Activated CD4-positive, alpha-beta T cell treated with anti-CD3 and anti-CD28 coated beads for 48 hours (primary cell): ENCODE results near the gene TMBIM4.
"Not testable (repeated sequence)": the region's sequence is repeated elsewhere in the genome, so short reads cannot be mapped to it uniquely, and the experiment has no call there.

Experiments used
- DNase-seq: peaks from one replicate; pipeline ENCODE4 v3.0.0-alpha.2; 2020

The TMBIM4 gene, protein sequence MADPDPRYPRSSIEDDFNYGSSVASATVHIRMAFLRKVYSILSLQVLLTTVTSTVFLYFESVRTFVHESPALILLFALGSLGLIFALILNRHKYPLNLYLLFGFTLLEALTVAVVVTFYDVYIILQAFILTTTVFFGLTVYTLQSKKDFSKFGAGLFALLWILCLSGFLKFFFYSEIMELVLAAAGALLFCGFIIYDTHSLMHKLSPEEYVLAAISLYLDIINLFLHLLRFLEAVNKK

GRCh38 chr12:66169221-66170170 is at the start of gene TMBIM4:
Gene TMBIM4 (minus strand): TSS chr12:66169996. CDS start chr12:66169951, 45 bp downstream.
- DNase-seq: peak; percentile 90

DNA sequence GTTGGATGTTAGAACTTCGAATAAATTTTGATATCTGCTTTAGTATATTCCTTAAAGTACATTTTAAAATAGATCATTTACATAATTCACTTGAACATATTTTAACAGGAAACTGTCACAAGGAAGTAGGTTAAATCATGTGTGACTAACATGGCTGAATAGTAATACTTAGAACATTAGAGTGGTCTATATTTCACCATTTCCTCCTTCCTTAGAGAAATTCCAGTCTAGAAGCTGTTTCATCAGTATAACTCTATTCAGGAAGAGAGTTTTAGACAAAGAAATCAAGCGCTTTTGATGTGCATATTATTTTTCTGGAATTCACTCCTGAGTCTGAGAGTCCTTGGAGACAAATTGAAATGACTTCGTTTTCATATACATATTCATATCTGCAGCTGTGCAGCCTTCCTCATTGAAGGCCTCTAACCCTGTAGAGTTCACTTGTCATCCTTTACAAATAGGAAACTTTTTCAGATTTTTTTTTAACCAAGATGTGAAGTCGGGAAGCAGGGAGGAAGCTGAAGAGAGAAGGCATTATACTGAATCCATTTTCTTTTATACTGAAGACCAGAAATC is 47.6 kb upstream of the TMBIM4 start:
- no peak for DNase-seq

- DNase-seq: not testable (repeated sequence)
Observed at GRCh38 chr12:66213011-66213410, 43.2 kb upstream of the TMBIM4 start.

- not testable (repeated sequence) for DNase-seq
Observed at GRCh38 chr12:66211573-66211972, 41.8 kb upstream of the TMBIM4 start.

GRCh38 chr12:66210840-66211239 is 41.0 kb upstream of the TMBIM4 start:
- no peak for DNase-seq

GRCh38 chr12:66206141-66206540 is 36.3 kb upstream of the TMBIM4 start:
- DNase-seq: no peak

GRCh38 chr12:66203820-66204219 is 34.0 kb upstream of the TMBIM4 start:
- DNase-seq: no peak

DNA sequence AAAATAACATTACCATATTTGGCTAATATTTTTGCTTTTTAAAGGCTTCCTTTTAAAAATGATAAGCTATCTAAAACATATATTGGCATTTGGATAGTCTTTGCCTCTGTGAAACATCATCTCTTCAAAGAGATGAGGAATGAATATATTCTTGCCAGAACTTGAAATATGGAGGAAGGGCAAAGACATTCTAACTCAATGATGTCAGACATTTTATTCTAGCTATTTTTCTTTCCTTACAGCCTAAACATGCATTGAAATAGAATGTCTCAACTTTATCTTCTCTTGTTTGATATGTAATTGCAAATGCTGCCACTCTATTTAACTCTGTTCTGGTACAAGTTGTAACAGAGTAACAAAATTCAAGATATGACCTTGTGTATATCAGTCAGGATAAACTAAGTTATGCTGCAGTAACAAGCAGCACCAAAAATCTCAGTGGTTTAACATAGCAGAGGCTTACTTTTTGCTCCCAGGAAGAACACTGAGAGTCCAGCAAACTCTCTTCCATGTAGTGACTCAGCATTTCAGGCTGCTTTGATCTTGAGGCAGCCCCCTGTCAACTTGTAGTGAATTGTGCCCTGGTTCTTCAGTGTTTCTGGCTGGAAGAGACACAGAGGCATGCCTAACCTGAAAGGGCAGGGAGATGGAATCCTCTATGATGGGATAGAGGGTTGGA is 30.2 kb upstream of the TMBIM4 start:
- no peak for DNase-seq

DNA sequence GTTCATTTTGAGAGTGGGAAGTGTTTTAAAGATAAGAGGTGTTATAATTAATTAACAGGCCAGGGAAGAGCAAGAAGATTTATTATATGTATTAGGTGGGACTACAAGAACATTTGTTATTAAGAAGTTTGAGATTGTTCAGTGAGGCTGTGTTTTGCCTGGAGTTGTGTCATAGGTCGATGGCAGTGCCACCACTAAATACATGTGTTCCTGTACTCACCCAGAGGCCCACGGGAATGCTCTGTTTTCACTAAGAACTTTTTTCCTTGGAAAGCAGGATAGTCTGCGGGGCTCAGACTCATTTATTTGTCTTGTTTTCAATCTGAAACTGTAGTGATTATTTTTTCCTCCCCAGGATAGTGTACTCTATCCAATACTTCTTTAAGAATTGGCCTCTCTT is 29.3 kb upstream of the TMBIM4 start:
- no peak for DNase-seq

GRCh38 chr12:66197495-66197921 is 27.7 kb upstream of the TMBIM4 start:
- DNase-seq: no peak

GRCh38 chr12:66196806-66197205 is 27.0 kb upstream of the TMBIM4 start:
- no peak for DNase-seq

DNA sequence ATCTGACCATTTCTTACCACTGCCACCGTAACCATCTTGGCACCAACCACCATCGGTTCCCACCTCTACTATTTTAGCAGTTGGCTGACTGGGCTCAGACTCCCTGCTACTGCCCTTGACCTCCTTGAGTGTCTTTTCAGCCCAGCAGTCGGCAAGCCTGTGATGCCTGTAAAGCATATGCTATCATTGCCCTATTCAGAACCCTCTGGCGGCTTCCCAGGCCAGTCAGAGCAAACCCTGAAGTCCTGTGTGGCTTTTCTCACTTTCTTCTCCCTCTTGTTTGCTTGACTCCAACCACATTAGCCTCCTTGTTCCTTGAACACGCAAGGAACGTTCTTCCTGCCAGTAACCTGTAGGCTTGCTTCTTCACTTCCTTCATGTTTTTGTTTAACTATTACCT is 25.4 kb upstream of the TMBIM4 start:
- DNase-seq: no peak

DNA sequence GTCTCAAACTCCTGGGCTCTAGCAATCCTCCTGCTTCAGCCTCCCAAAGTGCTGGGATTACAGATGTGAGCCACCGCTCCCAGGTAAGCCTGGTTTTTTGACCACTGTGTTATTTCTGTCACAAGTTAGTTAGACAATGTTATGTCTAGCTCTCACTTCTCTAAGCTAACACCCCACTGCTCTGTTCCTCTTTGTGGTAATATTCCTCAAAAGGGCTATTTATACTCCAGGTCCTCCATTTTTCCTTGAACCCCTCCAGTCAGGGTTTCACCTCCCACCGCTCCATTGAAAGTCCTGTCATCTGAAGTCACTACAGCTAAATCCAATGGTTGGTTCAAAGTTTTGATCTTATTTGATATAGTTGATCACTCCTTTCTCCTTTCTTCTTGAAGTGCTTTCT is 24.3 kb upstream of the TMBIM4 start:
- DNase-seq: no peak

- DNase-seq: no peak
Observed at GRCh38 chr12:66191547-66192126, 21.8 kb upstream of the TMBIM4 start.

DNA sequence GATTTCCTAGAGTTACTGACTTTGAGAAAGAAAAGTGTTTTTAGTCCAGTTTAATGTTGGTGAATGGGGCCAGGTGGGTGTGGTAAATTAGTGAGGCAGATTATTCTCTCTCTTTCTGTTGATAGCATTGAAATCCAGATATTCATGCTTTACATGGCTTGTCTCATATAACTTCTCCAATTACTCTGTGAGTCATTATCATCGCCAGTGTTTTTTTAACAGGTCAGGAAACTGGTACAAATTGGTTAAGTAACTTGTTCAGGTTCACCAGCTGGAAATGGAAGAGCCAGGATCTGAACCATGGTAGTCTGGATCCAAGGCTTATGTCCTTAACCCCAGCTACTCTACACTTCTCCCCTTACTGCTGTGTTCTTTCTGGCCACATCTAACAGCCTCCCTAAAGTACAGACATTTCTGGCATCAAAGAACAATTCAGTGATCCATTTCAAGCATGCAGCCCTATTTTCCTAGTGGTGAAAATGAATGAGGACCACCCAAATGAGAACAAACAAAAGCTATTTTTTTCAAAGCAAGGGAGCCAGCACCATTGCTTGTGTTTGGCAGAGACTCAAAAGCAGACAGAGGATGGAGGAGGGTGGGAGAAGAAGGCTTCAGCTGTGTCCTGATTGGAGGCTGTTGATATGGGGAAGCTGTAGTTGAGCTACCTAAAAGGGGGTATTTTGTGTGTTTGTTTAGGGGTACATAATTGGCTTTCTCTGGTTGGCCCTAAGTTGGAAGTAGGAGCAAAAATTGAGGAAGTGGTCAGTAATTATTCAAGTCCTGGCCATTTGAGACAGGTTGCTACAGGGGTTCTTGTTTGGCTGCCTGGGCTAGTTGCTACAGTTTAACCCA is 20.9 kb upstream of the TMBIM4 start:
- DNase-seq: no peak

DNA sequence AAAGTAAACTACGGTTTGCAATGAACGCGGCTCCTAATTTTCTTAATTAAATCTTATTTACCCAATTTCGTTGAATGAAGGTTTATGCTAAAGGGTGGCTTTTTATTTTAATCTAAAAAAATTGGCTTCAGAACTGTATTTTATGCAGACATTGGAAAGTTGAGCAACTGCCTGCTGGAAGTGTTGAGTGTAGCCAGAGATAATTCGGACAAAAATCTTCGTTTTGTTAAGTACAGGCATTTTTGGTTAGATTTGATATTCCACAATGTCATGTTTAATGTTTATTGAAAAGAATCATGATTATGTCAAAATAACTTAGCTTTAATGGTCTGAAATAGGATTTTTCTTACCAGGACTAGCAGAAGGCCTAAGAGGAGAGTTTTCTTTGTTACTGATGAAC is 20.1 kb upstream of the TMBIM4 start:
- no peak for DNase-seq

DNA sequence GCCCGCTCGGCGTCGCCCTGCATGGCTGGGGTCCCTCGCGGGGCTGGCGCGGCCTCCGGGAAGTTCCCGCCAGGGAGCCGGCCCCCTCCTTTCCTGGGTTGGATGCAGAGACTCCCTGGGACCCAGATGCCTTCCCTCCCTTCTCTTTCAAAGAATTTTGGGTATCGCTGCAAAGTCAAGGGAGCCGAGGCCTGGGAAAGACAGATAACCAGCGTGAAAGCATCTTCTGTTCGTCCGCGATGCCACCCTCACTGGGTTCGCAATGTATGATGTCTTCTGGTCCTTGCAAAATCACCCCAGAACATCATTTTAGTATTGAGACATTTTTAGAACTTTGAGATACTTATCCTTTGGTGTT is 19.7 kb upstream of the TMBIM4 start:
- no peak for DNase-seq

GRCh38 chr12:66188584-66189485 is 19.0 kb upstream of the TMBIM4 start, which contains the start of gene IRAK3:
Gene IRAK3 (plus strand): TSS chr12:66189214. CDS start chr12:66189300, 86 bp downstream.
- DNase-seq: peak; percentile 47

GRCh38 chr12:66187821-66188220 is 18.0 kb upstream of the TMBIM4 start:
- DNase-seq: no peak

DNA sequence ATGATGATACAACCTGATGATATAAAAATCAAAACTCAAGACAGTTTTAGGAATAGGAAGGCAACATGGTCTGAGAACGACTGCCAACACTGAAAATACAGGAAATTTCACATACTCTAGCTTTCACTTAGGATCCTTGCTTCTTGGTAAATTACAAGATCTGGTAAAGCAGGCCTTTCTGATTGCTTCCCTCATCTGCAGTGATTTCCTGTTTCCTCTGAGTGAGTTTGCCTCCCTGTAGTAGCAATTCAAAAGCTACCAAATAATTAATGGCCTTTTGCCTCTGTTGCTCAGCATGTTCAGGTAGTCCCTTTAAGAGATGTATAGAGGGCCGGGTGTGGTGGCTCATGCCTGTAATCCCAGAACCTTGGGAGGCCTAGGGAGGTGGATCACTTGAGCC is 17.2 kb upstream of the TMBIM4 start:
- no peak for DNase-seq

GRCh38 chr12:66184822-66185221 is 15.0 kb upstream of the TMBIM4 start:
- DNase-seq: not testable (repeated sequence)
